Activated naive CD4-positive, alpha-beta T cell treated with anti-CD3 and anti-CD28 coated beads, Interleukin-2, amount 10 ng/mL, durations not matched to agents 7 days and 5 days (primary cell): ENCODE measurements around the gene MAP3K5.

Experiments
- CTCF ChIA-PET: fragments of 350-600 bp; sonication (Branson Sonifier 250); formaldehyde crosslinking; loops from one replicate; lab custom pipeline; 2021; ENCODE audit warnings: antibody characterized with exemption; lab: Charles Lee
- DNase-seq: peaks from one replicate; pipeline ENCODE4 v3.0.0-alpha.2; 2020
- H3K27ac Mint-ChIP-seq: one replicate; pipeline ENCODE4 v1.8.0; 2021; ENCODE audit warnings: mild to moderate bottlenecking, moderate library complexity, mixed read lengths
- H3K27me3 Mint-ChIP-seq: one replicate; pipeline ENCODE4 v1.8.0; 2021; ENCODE audit warnings: mild to moderate bottlenecking, mixed read lengths
- H3K36me3 Mint-ChIP-seq: one replicate; pipeline ENCODE4 v1.8.0; 2021; ENCODE audit warnings: mixed read lengths
- H3K4me1 Mint-ChIP-seq: one replicate; pipeline ENCODE4 v1.8.0; 2021; ENCODE audit warnings: mixed read lengths
- H3K4me3 Mint-ChIP-seq: one replicate; pipeline ENCODE4 v1.8.0; 2021; ENCODE audit warnings: mild to moderate bottlenecking, moderate library complexity, mixed read lengths
- H3K9me3 Mint-ChIP-seq: one replicate; pipeline ENCODE4 v1.8.0; 2021; ENCODE audit warnings: mixed read lengths

MAP3K5 gene

DNA sequence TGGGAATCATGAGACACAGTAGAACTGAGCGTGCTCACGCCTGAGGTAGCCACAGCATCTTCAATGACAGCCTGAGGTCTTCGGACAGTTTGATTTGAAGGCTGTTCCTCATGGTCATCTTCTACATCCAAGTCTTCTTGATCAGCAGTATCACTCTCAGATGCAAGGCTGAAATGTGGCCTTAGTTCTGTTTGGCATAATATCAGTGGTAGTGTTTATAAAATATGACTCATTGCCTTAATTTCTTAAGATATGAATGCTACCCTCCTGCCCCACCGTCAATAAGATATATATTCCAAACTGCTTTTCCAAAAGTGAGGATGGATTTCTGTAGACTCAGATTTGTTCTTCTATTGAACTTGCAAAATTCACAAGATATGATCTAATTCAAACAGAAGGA, 224.6 kb downstream of the MAP3K5 start:
- DNase-seq, result no peak
- peaks cover 13% of the 10 kb centered on the region for H3K9me3 Mint-ChIP-seq
- H3K27ac Mint-ChIP-seq, result no peak overlapping the region
- H3K27me3 Mint-ChIP-seq, result no peaks in the 10 kb centered on the region
- H3K4me3 Mint-ChIP-seq, result no peak overlapping the region
- peaks cover 62% of the 10 kb centered on the region for H3K36me3 Mint-ChIP-seq
- peaks cover 7% of the 10 kb centered on the region for H3K4me1 Mint-ChIP-seq
- CTCF ChIA-PET, result no interaction called here

- Mint-ChIP-seq H3K36me3 (peaks cover 61% of the 10 kb centered on the region), H3K4me3 (no peak overlapping the region), H3K27me3 (no peaks in the 10 kb centered on the region), H3K4me1 (peaks cover 7% of the 10 kb centered on the region), H3K27ac (no peak overlapping the region), H3K9me3 (peaks cover 12% of the 10 kb centered on the region)
- DNase-seq, result no peak
- CTCF ChIA-PET, result interaction anchor here (1.3 kb wide), 1 partner anchor 13 kb away, joined by 3 read pairs; no protein-coding TSS in a partner anchor
Measured at GRCh38 chr6:136566851-136567250, 225.4 kb downstream of the MAP3K5 start.

DNA sequence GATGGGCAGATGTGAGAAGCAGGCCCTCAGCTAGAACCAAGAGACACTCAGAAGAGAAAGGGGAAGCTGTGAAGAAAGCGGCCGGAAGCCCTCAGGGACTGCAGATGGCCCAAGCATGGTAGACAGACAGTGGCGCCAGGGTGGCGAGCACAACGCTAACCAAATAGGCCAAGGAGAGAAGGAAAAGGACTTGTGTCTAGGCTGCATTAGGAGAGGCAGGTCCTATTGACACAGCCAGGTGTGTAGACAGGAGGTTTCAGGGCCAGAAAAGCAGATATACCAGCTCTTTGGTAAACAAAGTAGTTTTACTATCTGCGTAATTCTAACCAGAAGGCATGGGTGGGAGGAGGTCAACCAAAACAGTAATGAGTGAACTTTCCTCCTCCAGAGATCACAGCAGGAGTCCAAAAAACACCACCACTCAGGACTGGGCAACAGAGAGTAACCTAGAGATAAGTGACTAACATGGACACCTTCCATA, 226.2 kb downstream of the MAP3K5 start:
- Mint-ChIP-seq H3K36me3 (peaks cover 58% of the 10 kb centered on the region), H3K9me3 (peaks cover 5% of the 10 kb centered on the region), H3K27me3 (no peaks in the 10 kb centered on the region), H3K4me3 (no peak overlapping the region), H3K27ac (no peak overlapping the region), H3K4me1 (peaks cover 7% of the 10 kb centered on the region)
- DNase-seq, result no peak
- CTCF ChIA-PET, result interaction anchor here (0.6 to 1.3 kb wide), 2 partner anchors 14 to 581 kb away, joined by 3 read pairs; no protein-coding TSS in a partner anchor

DNA sequence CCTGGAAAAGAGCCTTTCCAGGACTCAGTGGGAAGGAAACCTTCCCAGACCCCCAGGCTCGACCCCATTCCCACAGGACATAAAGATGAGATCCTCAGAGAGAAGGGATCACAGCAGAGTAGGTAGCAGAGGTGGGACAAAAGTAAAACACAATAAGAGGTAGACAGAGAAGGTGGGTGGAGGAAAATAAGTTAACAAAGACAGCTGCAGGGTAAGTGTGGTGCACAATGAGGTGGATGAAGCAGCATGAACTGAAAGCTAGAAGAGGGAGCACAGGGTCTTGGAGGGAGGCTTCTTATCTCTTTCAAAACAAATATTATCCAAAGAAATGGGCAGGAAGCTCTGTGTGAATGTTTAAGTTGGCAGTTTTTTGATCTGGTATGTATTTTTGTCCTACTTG, 228.1 kb downstream of the MAP3K5 start:
- no peak overlapping the region for H3K27ac Mint-ChIP-seq

GRCh38 chr6:136563386-136564152, 228.7 kb downstream of the MAP3K5 start:
- Mint-ChIP-seq H3K27me3 (no peaks in the 10 kb centered on the region), H3K4me3 (no peak overlapping the region), H3K9me3 (no peaks in the 10 kb centered on the region), H3K4me1 (peaks cover 7% of the 10 kb centered on the region), H3K27ac (no peak overlapping the region), H3K36me3 (peaks cover 48% of the 10 kb centered on the region)
- no peak for DNase-seq
- CTCF ChIA-PET, result interaction anchor here (0.6 kb wide), 1 partner anchor 9 kb away, joined by 3 read pairs; no protein-coding TSS in a partner anchor

More for the DNA sequence above, 228.1 kb downstream of the MAP3K5 start:
- Mint-ChIP-seq H3K9me3 (no peaks in the 10 kb centered on the region), H3K4me1 (peaks cover 7% of the 10 kb centered on the region), H3K4me3 (no peak overlapping the region), H3K27me3 (no peaks in the 10 kb centered on the region), H3K36me3 (peaks cover 50% of the 10 kb centered on the region)
- DNase-seq, result no peak
- CTCF ChIA-PET, result no interaction called here

DNA sequence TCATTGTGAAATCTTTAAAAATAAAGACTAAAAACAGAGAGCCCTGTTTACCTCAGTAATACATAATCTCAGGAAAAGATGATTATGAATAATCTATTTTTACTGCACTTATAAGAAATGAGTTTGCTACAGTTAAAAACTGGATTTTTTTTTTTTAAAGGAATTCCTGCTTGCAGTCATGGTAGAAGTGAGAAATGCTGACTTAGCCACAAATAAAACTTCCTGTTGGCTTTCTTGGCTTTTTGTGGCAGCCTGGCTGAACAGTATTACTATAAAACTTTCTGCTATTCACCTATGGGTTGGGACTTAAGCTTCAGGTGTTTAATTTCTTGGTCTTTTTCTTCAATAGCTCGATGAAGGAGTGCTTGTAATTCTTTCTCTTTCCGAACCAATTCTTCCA, 230.1 kb downstream of the MAP3K5 start:
- CTCF ChIA-PET, result no interaction called here
- Mint-ChIP-seq H3K4me1 (peaks cover 7% of the 10 kb centered on the region), H3K27ac (no peak overlapping the region), H3K4me3 (no peak overlapping the region), H3K27me3 (no peaks in the 10 kb centered on the region), H3K36me3 (peaks cover 52% of the 10 kb centered on the region), H3K9me3 (no peaks in the 10 kb centered on the region)
- no peak for DNase-seq

GRCh38 chr6:136553166-136553787, 239.0 kb downstream of the MAP3K5 start:
- H3K27me3 Mint-ChIP-seq, result peaks cover 40% of the 10 kb centered on the region
- H3K27ac Mint-ChIP-seq, result no peak overlapping the region
- H3K9me3 Mint-ChIP-seq, result no peaks in the 10 kb centered on the region
- DNase-seq, result no peak
- CTCF ChIA-PET, result interaction anchor here (0.8 to 2.1 kb wide), 2 partner anchors 7 to 48 kb away, joined by 3 to 5 read pairs; no protein-coding TSS in a partner anchor
- peaks cover 16% of the 10 kb centered on the region for H3K36me3 Mint-ChIP-seq
- H3K4me3 Mint-ChIP-seq, result no peak overlapping the region
- H3K4me1 Mint-ChIP-seq, result peaks cover 11% of the 10 kb centered on the region

DNA sequence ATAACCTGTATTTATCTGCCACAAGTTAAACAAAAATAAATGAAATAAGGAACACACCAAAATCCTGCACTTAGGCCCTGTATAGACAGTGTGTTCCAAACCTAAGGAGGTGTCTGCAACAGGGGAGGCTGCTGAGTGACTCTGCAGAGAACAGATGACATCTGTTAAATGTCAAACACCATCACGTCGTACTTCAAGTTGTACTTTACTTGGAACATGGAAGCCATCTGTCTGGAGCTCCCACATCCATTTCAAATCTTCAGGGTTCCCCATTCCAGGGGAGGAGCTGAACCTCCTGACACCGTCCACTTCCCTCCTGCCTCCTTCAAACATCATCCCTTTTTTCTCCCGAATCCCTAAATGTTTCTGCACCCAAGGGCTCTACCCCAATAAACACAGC, 240.2 kb downstream of the MAP3K5 start:
- Mint-ChIP-seq H3K4me3 (no peak overlapping the region), H3K4me1 (peaks cover 11% of the 10 kb centered on the region), H3K36me3 (peaks cover 8% of the 10 kb centered on the region), H3K27me3 (peaks cover 43% of the 10 kb centered on the region), H3K27ac (no peak overlapping the region), H3K9me3 (no peaks in the 10 kb centered on the region)
- CTCF ChIA-PET, result interaction anchor here (1.5 to 3.1 kb wide), 3 partner anchors 8 to 240 kb away, joined by 5 to 10 read pairs (median 6); partner anchors contain the start of gene MAP3K5
- DNase-seq, result no peak

GRCh38 chr6:136551103-136551502, 241.2 kb downstream of the MAP3K5 start:
- Mint-ChIP-seq H3K27me3 (peaks cover 45% of the 10 kb centered on the region), H3K4me1 (peaks cover 11% of the 10 kb centered on the region), H3K27ac (no peak overlapping the region), H3K36me3 (peaks cover 7% of the 10 kb centered on the region), H3K9me3 (no peaks in the 10 kb centered on the region), H3K4me3 (peak overlapping the region; percentile 49)
- CTCF ChIA-PET, result interaction anchor here (0.7 to 3.1 kb wide), 5 partner anchors 9 to 241 kb away, joined by 3 to 10 read pairs (median 5); partner anchors contain the start of gene MAP3K5
- DNase-seq, result no peak

GRCh38 chr6:136550330-136551071, 241.8 kb downstream of the MAP3K5 start, which contains the start of gene MAP7:
TSS of gene MAP7 (minus strand) at chr6:136550422. CDS start at chr6:136550408, 14 bp downstream.
- Mint-ChIP-seq H3K27me3 (peaks cover 50% of the 10 kb centered on the region), H3K36me3 (peaks cover 6% of the 10 kb centered on the region), H3K9me3 (no peaks in the 10 kb centered on the region), H3K27ac (no peak within 1 kb of the TSS), H3K4me1 (peaks cover 11% of the 10 kb centered on the region), H3K4me3 (peak within 1 kb of the TSS; percentile 61)
- peak; percentile 75 for DNase-seq
- CTCF ChIA-PET, result interaction anchor here (0.6 to 3.1 kb wide), 6 partner anchors 10 to 242 kb away, joined by 3 to 10 read pairs (median 4); partner anchors contain the start of gene MAP3K5

- CTCF ChIA-PET, result interaction anchor here (0.6 to 3.1 kb wide), 4 partner anchors 10 to 55 kb away, joined by 3 to 10 read pairs (median 3); no protein-coding TSS in a partner anchor
- Mint-ChIP-seq H3K27ac (no peak overlapping the region), H3K9me3 (no peaks in the 10 kb centered on the region), H3K27me3 (peaks cover 55% of the 10 kb centered on the region), H3K4me1 (peaks cover 11% of the 10 kb centered on the region), H3K4me3 (peak overlapping the region; percentile 31), H3K36me3 (peaks cover 2% of the 10 kb centered on the region)
- no peak for DNase-seq
Measured at GRCh38 chr6:136550045-136550329, 242.3 kb downstream of the MAP3K5 start.

DNA sequence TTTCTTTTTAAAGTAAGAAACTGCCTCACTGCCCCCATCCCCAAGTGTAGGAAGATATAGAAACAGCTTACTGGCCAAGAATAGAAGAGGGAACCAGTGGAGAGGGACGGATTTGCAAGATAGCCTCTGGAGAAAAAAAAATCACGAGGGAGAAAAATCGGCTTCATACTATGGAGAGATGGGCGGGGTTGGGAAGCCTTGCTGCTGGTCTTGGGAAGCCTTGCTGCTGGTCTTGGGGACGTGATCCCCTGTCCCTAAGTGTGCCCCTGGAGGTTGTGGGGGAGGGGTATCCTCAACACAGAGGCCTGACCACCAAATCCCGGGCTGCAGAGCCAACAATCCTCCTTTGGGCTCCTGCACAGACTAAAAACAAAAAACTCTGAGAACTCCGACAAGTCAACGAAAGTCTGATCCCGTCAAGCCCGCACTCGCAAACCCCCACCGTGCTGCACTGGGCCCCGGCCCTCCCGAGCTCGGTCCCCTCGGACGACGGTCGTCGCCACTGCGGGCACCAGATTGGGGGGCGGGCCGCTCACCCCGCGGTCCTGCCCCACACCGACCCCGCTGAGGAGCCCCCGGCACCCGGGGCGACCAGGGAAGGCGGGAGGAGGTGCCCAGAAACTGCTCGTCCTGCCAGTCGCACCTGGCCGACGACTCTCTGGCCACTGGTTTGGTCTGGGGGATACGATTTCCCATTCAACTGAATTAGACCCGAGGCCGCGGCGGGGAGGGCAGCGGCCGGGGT, 242.8 kb downstream of the MAP3K5 start:
- Mint-ChIP-seq H3K27me3 (peaks cover 60% of the 10 kb centered on the region), H3K27ac (no peak overlapping the region), H3K9me3 (no peaks in the 10 kb centered on the region), H3K4me1 (peaks cover 11% of the 10 kb centered on the region), H3K4me3 (peak overlapping the region; percentile 61), H3K36me3 (no peaks in the 10 kb centered on the region)
- peak; percentile 26 for DNase-seq
- CTCF ChIA-PET, result interaction anchor here (0.6 to 3.1 kb wide), 6 partner anchors 10 to 414 kb away, joined by 3 to 10 read pairs (median 3); no protein-coding TSS in a partner anchor
